HepG2 (cell line): ENCODE measurements around the gene UCN2. TPM values are rescaled to one million over a fixed set of nuclear protein-coding genes. Genes with fewer than 3 reads are reported as not detected.
A peak's percentile ranks its signal among the peaks of the same experiment; 100 is the strongest.

Experiments used
- GLMP ChIP-seq: sonication (generic); formaldehyde crosslinking; IDR thresholded peaks from 2 replicates; pipeline ENCODE4 v1.9.0; 2021; ENCODE audit warnings: missing genetic modification reagents, mild to moderate bottlenecking, borderline replicate concordance
- KDM1A ChIP-seq: IDR thresholded peaks from 2 replicates; pipeline ENCODE4 v1.6.1; 2016; ENCODE audit warnings: missing compliant biosample characterization
- SATB2 ChIP-seq: sonication (generic); formaldehyde crosslinking; IDR thresholded peaks from 2 replicates; pipeline ENCODE4 v1.5.0; 2020; ENCODE audit warnings: missing genetic modification reagents
- SP1 ChIP-seq, 2 experiments: fragments of 450-650 bp in 1 of 2; sonication (generic) in 1 of 2; formaldehyde crosslinking in 1 of 2; IDR thresholded peaks; 2 replicates each; pipeline versions ENCODE4 v1.4.0 to v1.6.1; 2016 to 2020; ENCODE audit warnings: missing genetic modification reagents in 1 of 2
- STAT5B ChIP-seq: sonication (generic); formaldehyde crosslinking; IDR thresholded peaks from 2 replicates; pipeline ENCODE4 v1.4.0; 2020; ENCODE audit warnings: missing genetic modification reagents
- TFAP4 ChIP-seq: sonication (generic); IDR thresholded peaks from 2 replicates; pipeline ENCODE4 v1.6.1; 2016; ENCODE audit warnings: low read depth, borderline replicate concordance
- ZBTB37 ChIP-seq: sonication (generic); formaldehyde crosslinking; IDR thresholded peaks from 2 replicates; pipeline ENCODE4 v1.4.0; 2020; ENCODE audit warnings: mild to moderate bottlenecking, missing genetic modification reagents
- ZBTB44 ChIP-seq: sonication (generic); formaldehyde crosslinking; IDR thresholded peaks from 2 replicates; pipeline ENCODE4 v1.4.0; 2020; ENCODE audit warnings: missing genetic modification reagents
- ZFP91 ChIP-seq: sonication (generic); formaldehyde crosslinking; IDR thresholded peaks from 2 replicates; pipeline ENCODE4 v1.9.0; 2022; ENCODE audit warnings: missing genetic modification reagents, mild to moderate bottlenecking, borderline replicate concordance
- ZNF263 ChIP-seq: sonication (generic); formaldehyde crosslinking; IDR thresholded peaks from 2 replicates; pipeline ENCODE4 v1.4.0; 2020; ENCODE audit warnings: missing genetic modification reagents
- ZNF432 ChIP-seq: sonication (generic); formaldehyde crosslinking; IDR thresholded peaks from 2 replicates; pipeline ENCODE4 v1.5.0; 2020; ENCODE audit warnings: missing genetic modification reagents, mild to moderate bottlenecking, borderline replicate concordance
- ZNF709 ChIP-seq: sonication (generic); formaldehyde crosslinking; IDR thresholded peaks from 2 replicates; pipeline ENCODE4 v1.5.0; 2020; ENCODE audit warnings: mild to moderate bottlenecking, missing genetic modification reagents
- ZXDC ChIP-seq: sonication (generic); formaldehyde crosslinking; IDR thresholded peaks from 2 replicates; pipeline ENCODE4 v1.5.0; 2020; ENCODE audit warnings: mild to moderate bottlenecking, missing genetic modification reagents
- polyA plus RNA-seq, 8 experiments: library from polyadenylated mRNA; depleted of rRNA in 3 of 8; stranded (reverse) in 7 of 8; unstranded in 1 of 8; fragments of >200 nt; fragmentation: Illumina TruSeq in 4 of 8; extraction: Trizol in 4 of 8; gene quantifications; 2 replicates each; pipeline versions ENCODE4 v1.2.1 to v1.2.3, GENCODE V29; 2011 to 2016; ENCODE audit warnings: low read depth in 4 of 8, missing spikeins in 1 of 8, mixed read lengths in 1 of 8; ENCODE audit not compliant: insufficient read depth in 1 of 8
- total RNA-seq, 5 experiments: library from RNA; depleted of rRNA; stranded (reverse); fragments of >200 nt; fragmentation: Illumina TruSeq; extraction: Trizol; gene quantifications; 2 replicates each; pipeline ENCODE4 v1.2.3, GENCODE V29; 2016; ENCODE audit warnings: low read depth in 1 of 5

UCN2 gene
- total and polyA plus RNA-seq, 2 of the 13 experiments (the other 11 are each of a cell fraction or from before 2014, with no cell fraction given), result 0.07 to 1.5 TPM

GRCh38 chr3:48552111-48552951 is 11.2 kb downstream of the UCN2 start (continued):
- no peak for TF ChIP-seq ZXDC
- TF ChIP-seq SATB2 (CRISPR knock-in tag), result no peak
- TF ChIP-seq ZFP91 (CRISPR knock-in tag), result no peak
- TF ChIP-seq ZBTB44, result no peak
- no peak for TF ChIP-seq STAT5B (CRISPR knock-in tag)
- TF ChIP-seq TFAP4, result peak; percentile 67; the same call in 1 of the 2 replicates
- TF ChIP-seq ZNF263, result no peak
- TF ChIP-seq KDM1A (CRISPR knock-in tag), result no peak
- no peak for TF ChIP-seq SP1 (IDR thresholded peaks at IDR 0.05)
- no peak for TF ChIP-seq SP1 (CRISPR knock-in tag; IDR thresholded peaks at IDR 0.05)
- TF ChIP-seq GLMP (CRISPR knock-in tag), result no peak
- TF ChIP-seq ZBTB37 (CRISPR knock-in tag), result no peak
- TF ChIP-seq ZNF709 (CRISPR knock-in tag), result no peak
- TF ChIP-seq ZNF432 (CRISPR knock-in tag), result no peak
